ENCODE measurements around the gene WDTC1. TPM values are rescaled to one million over a fixed set of nuclear protein-coding genes. Genes with fewer than 3 reads are reported as not detected.

Gene WDTC1
- total and polyA plus RNA-seq, 9 of the 15 experiments (the other 6 are each of a cell fraction or from before 2014, with no cell fraction given): 0.18 to 32.3 (median 8.8) TPM

GRCh38 chr1:27341525-27342252 lies 107.3 kb downstream of the WDTC1 start, which contains the start of gene SYTL1 (continued):
- no peak for TF ChIP-seq RNF219 (CRISPR knock-in tag; IDR thresholded peaks at IDR 0.05)
- peak; percentile 98 for TF ChIP-seq NEUROD1 (IDR thresholded peaks at IDR 0.05; ENCODE audit: borderline replicate concordance, low read depth, low read length, partially characterized antibody)
- TF ChIP-seq MTA3 (IDR thresholded peaks at IDR 0.05; ENCODE audit: borderline replicate concordance): peak; percentile 59; the same call in 1 of the 2 replicates
- no peak for TF ChIP-seq DPF2 (IDR thresholded peaks at IDR 0.05)
- peak; percentile 91 for TF ChIP-seq TFAP4 (CRISPR knock-in tag; IDR thresholded peaks at IDR 0.05; ENCODE audit: borderline replicate concordance)
- TF ChIP-seq BMI1 (IDR thresholded peaks at IDR 0.05; ENCODE audit: low read length): no peak
- no peak for TF ChIP-seq ZNF384 (IDR thresholded peaks at IDR 0.05; ENCODE audit: low read depth, low read length)
- no peak for TF ChIP-seq ZNF318 (IDR thresholded peaks at IDR 0.05; ENCODE audit: borderline replicate concordance in 1 of 2, low read depth in 1 of 2)
- TF ChIP-seq HNRNPH1 (optimal IDR thresholded peaks at IDR 0.05; ENCODE audit: low read depth, low read length): no peak
- 0 out of 2 replicates have a peak, but pooled peaks have one; percentile 12 for TF ChIP-seq MYNN (IDR thresholded peaks at IDR 0.05)
- no peak for TF ChIP-seq MYNN (CRISPR knock-in tag; IDR thresholded peaks at IDR 0.05)
- TF ChIP-seq NR1H2 (CRISPR knock-in tag; IDR thresholded peaks at IDR 0.05): no peak
- TF ChIP-seq SIRT6 (IDR thresholded peaks at IDR 0.05; ENCODE audit: low read depth, low read length): no peak
- TF ChIP-seq FOXJ2 (tag; IDR thresholded peaks at IDR 0.05): no peak
- TF ChIP-seq MBD2 (IDR thresholded peaks at IDR 0.05; ENCODE audit: borderline replicate concordance, low read depth): peak; percentile 43; the same call in 1 of the 2 replicates
- TF ChIP-seq HMGN3 (IDR thresholded peaks at IDR 0.05; ENCODE audit: borderline replicate concordance, extremely low read depth, insufficient read length, low read depth, low read length): peak; percentile 64
- TF ChIP-seq EHMT2 (IDR thresholded peaks at IDR 0.05): no peak

Measured in K562 (cell line).